ENCODE data around the gene NPPA.

Gene NPPA

GRCh38 chr1:11841245-11842153 lies 6.1 kb downstream of the NPPA start:
- no peak for DNase-seq

GRCh38 chr1:11839727-11840705 lies 7.6 kb downstream of the NPPA start:
- DNase-seq = no peak

GRCh38 chr1:11838349-11839272 lies 9.0 kb downstream of the NPPA start:
- peak; percentile 73 for DNase-seq

GRCh38 chr1:11837767-11838348 lies 9.7 kb downstream of the NPPA start:
- DNase-seq = no peak

- no peak for DNase-seq
Measured at GRCh38 chr1:11836955-11837766, 10.4 kb downstream of the NPPA start.

- DNase-seq = no peak
Measured at GRCh38 chr1:11835441-11836225, 11.9 kb downstream of the NPPA start.

- DNase-seq = no peak
Measured at GRCh38 chr1:11833900-11834299, 13.7 kb downstream of the NPPA start.

- DNase-seq = no peak
Measured at GRCh38 chr1:11833497-11833896, 14.1 kb downstream of the NPPA start.

- DNase-seq = no peak
Measured at GRCh38 chr1:11831945-11832725, 15.4 kb downstream of the NPPA start.

- DNase-seq = no peak
Measured at GRCh38 chr1:11828511-11828910, 19.1 kb downstream of the NPPA start.

- DNase-seq = no peak
Measured at GRCh38 chr1:11826946-11827345, 20.6 kb downstream of the NPPA start.

GRCh38 chr1:11825131-11825530 lies 22.5 kb downstream of the NPPA start:
- no peak for DNase-seq

GRCh38 chr1:11823366-11824137 lies 24.0 kb downstream of the NPPA start:
- no peak for DNase-seq

GRCh38 chr1:11822091-11822490 lies 25.5 kb downstream of the NPPA start:
- DNase-seq = no peak

GRCh38 chr1:11817192-11817591 lies 30.4 kb downstream of the NPPA start:
- no peak for DNase-seq

- DNase-seq = no peak
Measured at GRCh38 chr1:11813021-11813420, 34.6 kb downstream of the NPPA start.

- DNase-seq = no peak
Measured at GRCh38 chr1:11807133-11807532, 40.5 kb downstream of the NPPA start.

GRCh38 chr1:11806307-11806936 lies 41.2 kb downstream of the NPPA start:
- DNase-seq = no peak
